H1 (cell line): ENCODE results near the gene EGFR. TPM values are rescaled to one million over a fixed set of nuclear protein-coding genes. Genes with fewer than 3 reads are reported as not detected.

Experiments used
- BACH1 ChIP-seq: IDR thresholded peaks from 2 replicates; pipeline ENCODE4 v1.6.1; 2012; ENCODE audit warnings: low read length, improper control_type of control experiment
- GABPA ChIP-seq: IDR thresholded peaks from 2 replicates; pipeline ENCODE4 v1.6.1; 2011; ENCODE audit warnings: mild to moderate bottlenecking, low read length, moderate library complexity, borderline replicate concordance; ENCODE audit not compliant: insufficient read depth
- GTF2F1 ChIP-seq: IDR thresholded peaks from 2 replicates; pipeline ENCODE4 v1.6.1; 2012; ENCODE audit warnings: low read depth, low read length, improper control_type of control experiment, borderline replicate concordance
- JUND ChIP-seq: IDR thresholded peaks from 2 replicates; pipeline ENCODE4 v1.6.1; 2011; ENCODE audit warnings: mild to moderate bottlenecking, improper control_type of control experiment, low read length
- SIN3A ChIP-seq, 2 experiments: IDR thresholded peaks in 1 of 2; conservative IDR thresholded peaks in 1 of 2; 2 replicates each; pipeline ENCODE4 v1.6.1; 2011 to 2012; ENCODE audit warnings: low read length in 2 of 2, improper control_type of control experiment in 1 of 2, low read depth in 1 of 2, mild to moderate bottlenecking in 1 of 2
- TCF12 ChIP-seq: IDR thresholded peaks from 2 replicates; pipeline ENCODE4 v1.6.1; 2011; ENCODE audit warnings: low read depth, mild to moderate bottlenecking, low read length
- polyA plus RNA-seq, 7 experiments: library from polyadenylated mRNA; depleted of rRNA in 3 of 7; stranded (reverse) in 5 of 7; unstranded in 2 of 7; fragments of >200 nt in 5 of 7; fragments of 200-250 nt in 2 of 7; gene quantifications; 1 replicate in 5 of 7; 2 replicates in 1 of 7; 4 replicates in 1 of 7; pipeline versions ENCODE4 v1.2.1 to v1.2.3, GENCODE V29; 2011 to 2013; ENCODE audit warnings: missing spikeins in 2 of 7, mixed read lengths in 2 of 7
- total RNA-seq: library from RNA; stranded (reverse); fragmentation: NEBNext Ultra II Directional; extraction: Animal tissue kit (Norgen Biotek cat#: 25700); gene quantifications from 2 replicates; pipeline ENCODE4 v1.2.1, GENCODE V29; 2021
- TF ChIP-seq, protein P1 (sequence below), 3 experiments: IDR thresholded peaks; 1 replicate in 2 of 3; 2 replicates in 1 of 3; pipeline versions ENCODE4 v1.5.1 to v1.6.1; 2011; ENCODE audit warnings: low read length in 3 of 3, mild to moderate bottlenecking in 3 of 3, inconsistent platforms in 2 of 3, low read depth in 1 of 3, moderate library complexity in 1 of 3; ENCODE audit not compliant: insufficient read depth in 1 of 3; ENCODE audit errors: control extremely low read depth in 1 of 3

EGFR gene
- total and polyA plus RNA-seq, 2 of the 8 experiments (the other 6 are each of a cell fraction or from before 2014, with no cell fraction given): 1.9 to 5.8 TPM

DNA sequence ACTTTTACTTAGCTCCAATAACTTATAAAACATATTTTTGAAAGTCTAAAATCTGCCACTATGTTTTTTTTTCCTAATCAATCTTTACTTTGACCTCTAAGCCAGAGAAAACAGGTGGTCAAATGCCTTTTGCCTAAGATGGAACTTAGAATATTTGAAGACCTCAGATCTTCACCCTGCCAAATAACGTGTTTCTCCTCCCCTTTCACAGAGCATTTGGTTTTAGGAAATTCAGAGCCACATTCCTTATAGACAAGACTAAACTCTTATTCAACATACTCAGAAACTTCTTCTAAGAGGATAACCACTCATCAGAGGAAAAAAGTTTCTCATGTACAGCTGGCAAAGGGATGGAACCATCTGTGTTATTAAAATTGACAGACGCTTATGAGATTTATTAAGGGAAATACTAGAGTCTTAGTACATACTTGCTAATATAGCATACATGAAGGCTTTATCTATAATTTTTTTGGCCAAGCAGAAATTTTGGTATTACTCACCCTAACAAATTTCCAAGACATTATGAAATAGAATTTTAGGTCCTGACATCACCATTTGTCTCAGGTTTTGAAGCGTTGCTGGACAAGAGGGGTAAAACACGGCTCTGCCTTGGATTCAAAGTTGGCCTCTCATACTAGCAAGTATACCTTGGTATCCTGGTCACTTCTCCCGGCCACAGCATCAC lies 2.6 kb upstream of the EGFR start (continued):
- TF ChIP-seq, protein P1, sequence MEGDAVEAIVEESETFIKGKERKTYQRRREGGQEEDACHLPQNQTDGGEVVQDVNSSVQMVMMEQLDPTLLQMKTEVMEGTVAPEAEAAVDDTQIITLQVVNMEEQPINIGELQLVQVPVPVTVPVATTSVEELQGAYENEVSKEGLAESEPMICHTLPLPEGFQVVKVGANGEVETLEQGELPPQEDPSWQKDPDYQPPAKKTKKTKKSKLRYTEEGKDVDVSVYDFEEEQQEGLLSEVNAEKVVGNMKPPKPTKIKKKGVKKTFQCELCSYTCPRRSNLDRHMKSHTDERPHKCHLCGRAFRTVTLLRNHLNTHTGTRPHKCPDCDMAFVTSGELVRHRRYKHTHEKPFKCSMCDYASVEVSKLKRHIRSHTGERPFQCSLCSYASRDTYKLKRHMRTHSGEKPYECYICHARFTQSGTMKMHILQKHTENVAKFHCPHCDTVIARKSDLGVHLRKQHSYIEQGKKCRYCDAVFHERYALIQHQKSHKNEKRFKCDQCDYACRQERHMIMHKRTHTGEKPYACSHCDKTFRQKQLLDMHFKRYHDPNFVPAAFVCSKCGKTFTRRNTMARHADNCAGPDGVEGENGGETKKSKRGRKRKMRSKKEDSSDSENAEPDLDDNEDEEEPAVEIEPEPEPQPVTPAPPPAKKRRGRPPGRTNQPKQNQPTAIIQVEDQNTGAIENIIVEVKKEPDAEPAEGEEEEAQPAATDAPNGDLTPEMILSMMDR (IDR thresholded peaks at IDR 0.05; ENCODE audit: control extremely low read depth in 1 of 3, insufficient read depth in 1 of 3, low read depth in 1 of 3, low read length in 3 of 3): no peak
- no peak for TF ChIP-seq BACH1
- TF ChIP-seq GTF2F1: no peak
- TF ChIP-seq SIN3A (conservative IDR thresholded peaks at IDR 0.05 in 1 of 2, IDR thresholded peaks at IDR 0.05 in 1 of 2; ENCODE audit: low read depth in 1 of 2, low read length in 2 of 2): no peak
- no peak for TF ChIP-seq GABPA
- TF ChIP-seq JUND: no peak
- no peak for TF ChIP-seq TCF12
